ENCODE results near the gene UNK. TPM values are rescaled to one million over a fixed set of nuclear protein-coding genes. Genes with fewer than 3 reads are reported as not detected.
A peak's percentile ranks its signal among the peaks of the same experiment; 100 is the strongest.
"Not testable (repeated sequence)": the region's sequence is repeated elsewhere in the genome, so short reads cannot be mapped to it uniquely, and the experiment has no call there.

The UNK gene
- total RNA-seq, 1 donor from 2014 or later = 49.7 TPM

- not testable (repeated sequence) for H3K4me3 Mint-ChIP-seq; H3K4me1 Mint-ChIP-seq (ENCODE audit: unreplicated experiment); H3K9me3 Mint-ChIP-seq; H3K27me3 Mint-ChIP-seq; H3K27ac Mint-ChIP-seq; H3K36me3 Mint-ChIP-seq; DNase-seq (ENCODE audit: extremely low spot score, unreplicated experiment)
Observed at GRCh38 chr17:75868730-75869281, 84.2 kb downstream of the UNK start.

GRCh38 chr17:75869282-75870141 is 84.9 kb downstream of the UNK start:
- Mint-ChIP-seq H3K4me1 (ENCODE audit: unreplicated experiment) (peaks cover 5% of the 10 kb centered on the region), H3K27me3 (no peaks in the 10 kb centered on the region), H3K4me3 (no peak overlapping the region), H3K9me3 (no peaks in the 10 kb centered on the region), H3K27ac (no peak overlapping the region), H3K36me3 (no peaks in the 10 kb centered on the region)
- no peak for DNase-seq (ENCODE audit: extremely low spot score, unreplicated experiment)
- TF ChIP-seq CTCF (conservative IDR thresholded peaks at IDR 0.05) = no peak

GRCh38 chr17:75870228-75870627 is 85.6 kb downstream of the UNK start:
- H3K4me1 Mint-ChIP-seq (ENCODE audit: unreplicated experiment); H3K36me3 Mint-ChIP-seq; DNase-seq (ENCODE audit: extremely low spot score, unreplicated experiment); H3K9me3 Mint-ChIP-seq; H3K4me3 Mint-ChIP-seq; H3K27me3 Mint-ChIP-seq: not testable (repeated sequence)
- H3K27ac Mint-ChIP-seq = peak overlapping the region; percentile 33

- no peak for DNase-seq (ENCODE audit: extremely low spot score, unreplicated experiment)
- Mint-ChIP-seq H3K27me3 (peaks cover 13% of the 10 kb centered on the region), H3K36me3 (no peaks in the 10 kb centered on the region), H3K27ac (peak overlapping the region; percentile 79), H3K9me3 (no peaks in the 10 kb centered on the region), H3K4me3 (no peak overlapping the region), H3K4me1 (ENCODE audit: unreplicated experiment) (no peaks in the 10 kb centered on the region)
- no peak for TF ChIP-seq CTCF (conservative IDR thresholded peaks at IDR 0.05)
Observed at GRCh38 chr17:75872434-75873351, 88.1 kb downstream of the UNK start.

- no peak overlapping the region for H3K27ac Mint-ChIP-seq
Observed at GRCh38 chr17:75873587-75874322, 89.1 kb downstream of the UNK start.

More at GRCh38 chr17:75873587-75874322, 89.1 kb downstream of the UNK start:
- Mint-ChIP-seq H3K9me3 (no peaks in the 10 kb centered on the region), H3K4me1 (ENCODE audit: unreplicated experiment) (no peaks in the 10 kb centered on the region), H3K4me3 (no peak overlapping the region), H3K27me3 (peaks cover 17% of the 10 kb centered on the region), H3K36me3 (no peaks in the 10 kb centered on the region)
- DNase-seq (ENCODE audit: extremely low spot score, unreplicated experiment) = no peak
- TF ChIP-seq CTCF (conservative IDR thresholded peaks at IDR 0.05) = no peak

Data from type B pancreatic cell (in vitro differentiated cells).